ENCODE results near the gene CBFB.

DNA sequence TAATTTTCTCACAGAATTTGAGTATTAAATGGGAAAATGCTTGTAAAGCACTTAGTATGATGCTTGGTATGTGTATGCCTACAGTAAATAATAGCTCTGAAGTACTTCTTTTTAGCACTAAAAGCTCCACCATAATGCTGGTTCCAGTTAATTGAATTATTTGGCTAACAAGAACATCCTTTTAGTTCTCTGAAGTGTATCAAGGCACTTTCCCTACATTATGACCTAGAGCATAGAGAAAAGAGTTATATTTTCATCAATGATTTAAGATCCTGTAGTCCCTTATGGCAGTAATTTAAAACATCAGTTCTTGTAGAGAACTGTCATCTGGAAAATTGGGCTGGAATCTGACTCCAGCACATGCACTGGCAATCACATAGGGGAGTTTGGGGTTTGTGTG, 58.9 kb downstream of the CBFB start:
- TF ChIP-seq, protein P1, sequence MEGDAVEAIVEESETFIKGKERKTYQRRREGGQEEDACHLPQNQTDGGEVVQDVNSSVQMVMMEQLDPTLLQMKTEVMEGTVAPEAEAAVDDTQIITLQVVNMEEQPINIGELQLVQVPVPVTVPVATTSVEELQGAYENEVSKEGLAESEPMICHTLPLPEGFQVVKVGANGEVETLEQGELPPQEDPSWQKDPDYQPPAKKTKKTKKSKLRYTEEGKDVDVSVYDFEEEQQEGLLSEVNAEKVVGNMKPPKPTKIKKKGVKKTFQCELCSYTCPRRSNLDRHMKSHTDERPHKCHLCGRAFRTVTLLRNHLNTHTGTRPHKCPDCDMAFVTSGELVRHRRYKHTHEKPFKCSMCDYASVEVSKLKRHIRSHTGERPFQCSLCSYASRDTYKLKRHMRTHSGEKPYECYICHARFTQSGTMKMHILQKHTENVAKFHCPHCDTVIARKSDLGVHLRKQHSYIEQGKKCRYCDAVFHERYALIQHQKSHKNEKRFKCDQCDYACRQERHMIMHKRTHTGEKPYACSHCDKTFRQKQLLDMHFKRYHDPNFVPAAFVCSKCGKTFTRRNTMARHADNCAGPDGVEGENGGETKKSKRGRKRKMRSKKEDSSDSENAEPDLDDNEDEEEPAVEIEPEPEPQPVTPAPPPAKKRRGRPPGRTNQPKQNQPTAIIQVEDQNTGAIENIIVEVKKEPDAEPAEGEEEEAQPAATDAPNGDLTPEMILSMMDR (IDR thresholded peaks at IDR 0.05) = no peak
- TF ChIP-seq POLR2A (IDR thresholded peaks at IDR 0.05) = no peak
